Nephron progenitor cell (in vitro differentiated cells): ENCODE data around the gene TP53BP2.

Experiments
- DNase-seq: peaks from one replicate; pipeline ENCODE4 v3.0.0; 2021
- H3K27ac Mint-ChIP-seq: 2 replicates; pipeline ENCODE4 v1.8.0; 2021; ENCODE audit warnings: mild to moderate bottlenecking, moderate library complexity, mixed read lengths
- H3K27me3 Mint-ChIP-seq: 2 replicates; pipeline ENCODE4 v1.8.0; 2021; ENCODE audit warnings: mild to moderate bottlenecking, low read depth, mixed read lengths; ENCODE audit not compliant: poor library complexity
- H3K36me3 Mint-ChIP-seq: 2 replicates; pipeline ENCODE4 v1.8.0; 2021; ENCODE audit warnings: low read depth, mixed read lengths
- H3K4me1 Mint-ChIP-seq: 2 replicates; pipeline ENCODE4 v1.8.0; 2021; ENCODE audit warnings: mixed read lengths
- H3K4me3 Mint-ChIP-seq: 2 replicates; pipeline ENCODE4 v1.8.0; 2021; ENCODE audit warnings: mild to moderate bottlenecking, moderate library complexity, mixed read lengths
- H3K9me3 Mint-ChIP-seq: 2 replicates; pipeline ENCODE4 v1.8.0; 2021; ENCODE audit warnings: mild to moderate bottlenecking, moderate library complexity, mixed read lengths
- TF ChIP-seq, protein P1 (sequence below): fragments of 200-600 bp; sonication (generic); IDR thresholded peaks from 2 replicates; pipeline ENCODE4 v1.5.0; 2021; ENCODE audit warnings: antibody characterized with exemption

The TP53BP2 gene

DNA sequence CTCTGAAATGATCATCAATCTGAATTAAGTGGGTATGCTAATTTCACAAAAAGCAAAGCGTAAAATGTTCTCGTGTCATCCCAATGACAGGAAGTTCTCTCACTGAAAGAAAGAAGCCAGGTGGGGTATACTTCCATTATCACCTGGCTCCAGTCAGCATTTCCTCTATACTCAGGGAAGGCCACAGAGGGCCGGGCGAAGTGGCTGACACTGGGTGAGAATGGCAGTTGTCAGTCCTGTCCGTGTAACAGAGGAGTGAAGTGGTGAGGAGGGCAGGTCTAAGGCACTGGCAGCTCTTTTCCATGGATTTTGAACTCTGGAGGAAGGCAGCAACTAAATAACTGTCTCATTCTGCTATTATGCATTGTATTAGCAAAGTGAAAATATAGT is 73.0 kb downstream of the TP53BP2 start:
- TF ChIP-seq, protein P1, sequence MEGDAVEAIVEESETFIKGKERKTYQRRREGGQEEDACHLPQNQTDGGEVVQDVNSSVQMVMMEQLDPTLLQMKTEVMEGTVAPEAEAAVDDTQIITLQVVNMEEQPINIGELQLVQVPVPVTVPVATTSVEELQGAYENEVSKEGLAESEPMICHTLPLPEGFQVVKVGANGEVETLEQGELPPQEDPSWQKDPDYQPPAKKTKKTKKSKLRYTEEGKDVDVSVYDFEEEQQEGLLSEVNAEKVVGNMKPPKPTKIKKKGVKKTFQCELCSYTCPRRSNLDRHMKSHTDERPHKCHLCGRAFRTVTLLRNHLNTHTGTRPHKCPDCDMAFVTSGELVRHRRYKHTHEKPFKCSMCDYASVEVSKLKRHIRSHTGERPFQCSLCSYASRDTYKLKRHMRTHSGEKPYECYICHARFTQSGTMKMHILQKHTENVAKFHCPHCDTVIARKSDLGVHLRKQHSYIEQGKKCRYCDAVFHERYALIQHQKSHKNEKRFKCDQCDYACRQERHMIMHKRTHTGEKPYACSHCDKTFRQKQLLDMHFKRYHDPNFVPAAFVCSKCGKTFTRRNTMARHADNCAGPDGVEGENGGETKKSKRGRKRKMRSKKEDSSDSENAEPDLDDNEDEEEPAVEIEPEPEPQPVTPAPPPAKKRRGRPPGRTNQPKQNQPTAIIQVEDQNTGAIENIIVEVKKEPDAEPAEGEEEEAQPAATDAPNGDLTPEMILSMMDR: no peak
- H3K27ac Mint-ChIP-seq: peak overlapping the region; percentile 89
- no peak overlapping the region for H3K4me3 Mint-ChIP-seq
- DNase-seq: no peak
- H3K27me3 Mint-ChIP-seq: no peaks in the 10 kb centered on the region
- peaks cover 36% of the 10 kb centered on the region for H3K4me1 Mint-ChIP-seq
- H3K9me3 Mint-ChIP-seq: peaks cover 12% of the 10 kb centered on the region
- peaks cover 89% of the 10 kb centered on the region for H3K36me3 Mint-ChIP-seq

DNA sequence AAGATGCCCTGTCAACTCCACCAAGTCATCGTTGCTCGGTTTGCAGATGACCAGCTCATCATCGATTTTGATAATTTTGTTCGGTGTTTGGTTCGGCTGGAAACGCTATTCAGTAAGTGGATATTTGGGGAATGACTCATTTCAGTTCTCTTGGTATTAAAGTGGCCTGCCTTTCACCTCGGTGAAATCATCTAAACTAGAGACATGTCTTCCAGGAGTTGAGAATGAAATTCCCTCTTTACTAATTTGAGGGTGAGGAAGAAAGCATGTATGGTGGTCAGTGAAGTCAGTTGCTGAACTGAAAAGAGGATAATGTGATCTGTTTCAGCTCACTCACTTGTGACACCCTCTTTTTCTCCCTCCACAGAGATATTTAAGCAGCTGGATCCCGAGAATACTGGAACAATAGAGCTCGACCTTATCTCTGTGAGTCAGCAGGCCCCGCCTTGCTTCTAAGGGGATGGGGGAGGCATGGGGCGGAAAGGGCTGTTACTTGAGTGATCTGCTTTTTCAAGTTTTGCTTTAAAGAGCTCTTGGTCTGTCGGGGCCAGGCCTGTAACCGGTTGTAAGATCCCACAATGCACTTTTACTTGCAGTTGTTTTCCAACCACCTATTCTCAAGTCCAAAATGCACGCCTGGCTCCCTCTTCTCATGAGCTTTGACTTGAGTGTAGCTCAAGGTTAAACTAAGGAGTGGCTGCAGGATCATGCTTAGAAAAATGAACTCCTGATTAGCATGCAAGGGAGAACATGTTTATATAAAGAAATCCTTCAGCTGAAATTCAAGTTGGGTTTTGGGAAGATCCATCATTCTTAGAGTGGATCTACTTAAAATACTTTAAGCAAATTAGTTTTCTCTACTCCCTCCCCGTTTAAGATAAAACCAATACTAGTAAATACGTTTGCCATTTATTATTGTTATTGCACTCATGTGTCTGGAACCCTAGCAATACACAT is 73.7 kb downstream of the TP53BP2 start:
- H3K36me3 Mint-ChIP-seq: peaks cover 84% of the 10 kb centered on the region
- TF ChIP-seq, protein P1: no peak
- peaks cover 12% of the 10 kb centered on the region for H3K9me3 Mint-ChIP-seq
- no peak overlapping the region for H3K4me3 Mint-ChIP-seq
- H3K27me3 Mint-ChIP-seq: no peaks in the 10 kb centered on the region
- no peak for DNase-seq
- peaks cover 30% of the 10 kb centered on the region for H3K4me1 Mint-ChIP-seq
- peak overlapping the region; percentile 89 for H3K27ac Mint-ChIP-seq

DNA sequence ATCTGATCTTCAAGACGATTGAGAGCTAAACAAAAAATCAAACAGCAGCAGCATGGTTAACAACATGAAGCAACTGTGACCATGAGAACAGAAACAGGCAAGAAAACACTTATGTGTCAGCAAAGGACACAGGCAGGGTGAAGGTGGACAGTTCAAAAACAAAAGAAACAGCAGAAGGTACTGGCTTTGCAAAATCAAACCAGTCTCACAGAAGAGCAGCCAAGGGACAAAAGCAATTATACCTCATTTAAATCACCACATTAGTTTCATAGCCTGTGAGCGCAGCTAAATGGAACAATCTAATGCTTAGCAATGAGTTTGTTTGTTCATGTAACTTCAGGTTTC is 74.3 kb downstream of the TP53BP2 start:
- DNase-seq: no peak
- peak overlapping the region; percentile 92 for H3K27ac Mint-ChIP-seq
- TF ChIP-seq, protein P1: no peak
- H3K4me3 Mint-ChIP-seq: no peak overlapping the region
- H3K27me3 Mint-ChIP-seq: no peaks in the 10 kb centered on the region
- H3K36me3 Mint-ChIP-seq: peaks cover 85% of the 10 kb centered on the region
- peaks cover 12% of the 10 kb centered on the region for H3K9me3 Mint-ChIP-seq
- H3K4me1 Mint-ChIP-seq: peaks cover 24% of the 10 kb centered on the region

DNA sequence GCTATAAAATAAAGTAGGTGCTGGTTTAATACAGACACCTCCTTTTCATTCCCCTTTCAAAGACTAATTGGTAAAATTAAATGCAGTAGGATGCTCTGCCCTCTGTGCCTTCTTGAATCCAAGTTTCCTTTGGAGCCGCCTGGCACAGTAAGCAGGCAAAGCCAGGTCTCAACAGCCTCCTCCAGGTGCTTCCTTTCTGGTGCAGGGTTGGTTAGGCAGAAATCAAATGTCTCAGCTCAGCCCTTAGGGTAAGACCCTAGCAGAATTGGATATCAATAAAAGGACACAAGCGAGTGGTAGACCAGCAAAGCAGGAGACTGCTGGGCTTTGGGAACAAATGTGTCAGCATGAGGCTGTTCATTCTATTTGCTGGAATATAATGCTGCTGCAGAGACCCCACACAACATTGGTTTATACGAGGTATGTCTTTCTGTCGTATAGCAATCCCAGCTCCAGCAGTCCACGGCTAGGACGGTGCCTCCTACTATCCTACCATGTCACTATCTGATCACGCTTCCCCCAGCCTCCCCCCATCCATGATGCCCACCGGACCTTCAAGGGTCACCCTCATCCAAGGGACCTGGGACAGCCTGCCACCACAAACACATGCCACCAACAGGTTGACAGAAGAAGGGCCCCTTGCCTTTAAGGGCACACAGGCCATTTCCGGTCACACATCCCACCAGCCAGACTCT is 75.0 kb downstream of the TP53BP2 start:
- H3K36me3 Mint-ChIP-seq: peaks cover 84% of the 10 kb centered on the region
- no peak for DNase-seq
- peak overlapping the region; percentile 92 for H3K27ac Mint-ChIP-seq
- H3K9me3 Mint-ChIP-seq: peaks cover 12% of the 10 kb centered on the region
- peaks cover 24% of the 10 kb centered on the region for H3K4me1 Mint-ChIP-seq
- no peak overlapping the region for H3K4me3 Mint-ChIP-seq
- TF ChIP-seq, protein P1: no peak
- H3K27me3 Mint-ChIP-seq: no peaks in the 10 kb centered on the region

DNA sequence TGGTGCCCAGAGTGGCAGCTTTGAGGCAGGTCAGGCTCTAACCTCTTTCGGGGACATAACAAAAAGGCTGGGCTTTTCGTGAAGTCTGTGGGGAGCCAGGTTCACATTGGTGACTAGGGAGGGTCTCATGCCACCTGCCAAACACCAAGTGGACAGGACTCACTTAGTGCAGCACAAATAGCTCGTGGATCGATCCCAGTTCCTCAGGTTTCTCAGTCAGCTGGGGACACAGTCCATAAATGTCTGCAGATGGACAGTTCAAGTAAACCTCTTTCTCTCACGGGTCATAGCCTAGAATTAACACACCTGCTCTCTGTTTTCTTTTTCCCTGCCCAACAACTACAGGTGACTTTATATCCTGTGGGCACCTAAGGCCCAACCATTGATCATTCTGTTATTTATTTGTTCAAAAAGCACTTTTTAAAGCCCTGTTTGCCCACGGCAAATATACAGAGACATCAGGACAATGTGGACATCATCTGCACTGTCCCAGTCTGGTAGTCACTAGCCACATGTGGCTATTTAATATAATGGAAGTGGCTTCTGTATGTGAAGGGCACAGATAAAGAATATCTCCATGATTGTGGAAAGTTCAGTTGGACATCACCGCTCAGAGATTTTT is 79.9 kb downstream of the TP53BP2 start:
- TF ChIP-seq, protein P1: no peak
- peaks cover 19% of the 10 kb centered on the region for H3K4me1 Mint-ChIP-seq
- peaks cover 12% of the 10 kb centered on the region for H3K9me3 Mint-ChIP-seq
- no peak for DNase-seq
- no peak overlapping the region for H3K4me3 Mint-ChIP-seq
- H3K27ac Mint-ChIP-seq: no peak overlapping the region
- peaks cover 64% of the 10 kb centered on the region for H3K36me3 Mint-ChIP-seq
- H3K27me3 Mint-ChIP-seq: no peaks in the 10 kb centered on the region
